ENCODE data around the gene IQCC.

DNA sequence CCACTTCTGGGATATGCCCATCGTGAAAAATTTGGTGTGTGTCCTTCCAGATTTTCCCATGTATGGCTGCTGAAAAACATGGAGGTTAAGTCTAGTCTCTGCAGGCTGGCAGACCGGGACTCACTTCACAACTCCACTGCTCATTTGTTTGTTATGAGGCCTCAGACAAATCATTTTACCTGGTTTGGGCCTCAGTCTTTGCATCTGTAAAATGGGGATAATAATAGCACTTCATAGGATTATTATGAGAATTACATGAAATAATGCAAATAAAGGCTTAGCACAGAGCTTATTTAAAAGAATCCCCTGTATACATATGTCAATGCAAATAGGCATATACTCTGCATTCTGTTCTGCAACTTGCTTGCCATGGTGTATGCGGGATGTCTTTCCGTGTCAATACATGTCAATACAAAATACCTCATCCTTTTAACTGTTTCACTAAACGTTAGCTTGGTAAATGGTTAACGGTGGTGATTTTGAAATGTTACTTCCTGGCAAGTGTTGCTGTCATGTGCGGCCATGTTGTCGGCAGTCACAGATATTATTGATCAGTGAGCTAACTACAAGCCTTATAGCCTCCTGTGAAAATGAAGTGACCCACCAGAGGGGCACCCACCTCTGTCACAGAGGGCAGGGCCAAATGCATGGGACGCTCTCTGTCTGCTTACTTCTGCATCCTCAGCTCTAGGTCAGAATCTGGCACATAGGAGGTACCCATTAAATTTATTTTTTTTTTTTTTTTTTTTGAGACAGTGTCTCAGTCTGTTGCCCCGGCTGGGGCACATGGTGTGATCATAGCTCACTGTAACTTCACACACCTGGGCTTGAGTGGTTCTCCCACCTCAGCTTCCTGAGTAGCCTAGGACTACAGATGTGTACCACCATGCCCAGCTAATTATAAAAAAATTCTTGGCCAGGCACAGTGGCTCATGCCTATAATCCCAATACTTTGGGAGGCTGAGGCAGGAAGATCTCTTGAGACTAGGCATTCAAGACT lies 49.9 kb downstream of the IQCC start:
- TF ChIP-seq, protein P1, sequence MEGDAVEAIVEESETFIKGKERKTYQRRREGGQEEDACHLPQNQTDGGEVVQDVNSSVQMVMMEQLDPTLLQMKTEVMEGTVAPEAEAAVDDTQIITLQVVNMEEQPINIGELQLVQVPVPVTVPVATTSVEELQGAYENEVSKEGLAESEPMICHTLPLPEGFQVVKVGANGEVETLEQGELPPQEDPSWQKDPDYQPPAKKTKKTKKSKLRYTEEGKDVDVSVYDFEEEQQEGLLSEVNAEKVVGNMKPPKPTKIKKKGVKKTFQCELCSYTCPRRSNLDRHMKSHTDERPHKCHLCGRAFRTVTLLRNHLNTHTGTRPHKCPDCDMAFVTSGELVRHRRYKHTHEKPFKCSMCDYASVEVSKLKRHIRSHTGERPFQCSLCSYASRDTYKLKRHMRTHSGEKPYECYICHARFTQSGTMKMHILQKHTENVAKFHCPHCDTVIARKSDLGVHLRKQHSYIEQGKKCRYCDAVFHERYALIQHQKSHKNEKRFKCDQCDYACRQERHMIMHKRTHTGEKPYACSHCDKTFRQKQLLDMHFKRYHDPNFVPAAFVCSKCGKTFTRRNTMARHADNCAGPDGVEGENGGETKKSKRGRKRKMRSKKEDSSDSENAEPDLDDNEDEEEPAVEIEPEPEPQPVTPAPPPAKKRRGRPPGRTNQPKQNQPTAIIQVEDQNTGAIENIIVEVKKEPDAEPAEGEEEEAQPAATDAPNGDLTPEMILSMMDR (IDR thresholded peaks at IDR 0.05; ENCODE audit: poor library complexity, severe bottlenecking): no peak
- TF ChIP-seq SMC3 (conservative IDR thresholded peaks at IDR 0.05; ENCODE audit: poor library complexity) (no peak), POLR2AphosphoS5 (IDR thresholded peaks at IDR 0.05) (no peak)
- TF ChIP-seq, protein P2, sequence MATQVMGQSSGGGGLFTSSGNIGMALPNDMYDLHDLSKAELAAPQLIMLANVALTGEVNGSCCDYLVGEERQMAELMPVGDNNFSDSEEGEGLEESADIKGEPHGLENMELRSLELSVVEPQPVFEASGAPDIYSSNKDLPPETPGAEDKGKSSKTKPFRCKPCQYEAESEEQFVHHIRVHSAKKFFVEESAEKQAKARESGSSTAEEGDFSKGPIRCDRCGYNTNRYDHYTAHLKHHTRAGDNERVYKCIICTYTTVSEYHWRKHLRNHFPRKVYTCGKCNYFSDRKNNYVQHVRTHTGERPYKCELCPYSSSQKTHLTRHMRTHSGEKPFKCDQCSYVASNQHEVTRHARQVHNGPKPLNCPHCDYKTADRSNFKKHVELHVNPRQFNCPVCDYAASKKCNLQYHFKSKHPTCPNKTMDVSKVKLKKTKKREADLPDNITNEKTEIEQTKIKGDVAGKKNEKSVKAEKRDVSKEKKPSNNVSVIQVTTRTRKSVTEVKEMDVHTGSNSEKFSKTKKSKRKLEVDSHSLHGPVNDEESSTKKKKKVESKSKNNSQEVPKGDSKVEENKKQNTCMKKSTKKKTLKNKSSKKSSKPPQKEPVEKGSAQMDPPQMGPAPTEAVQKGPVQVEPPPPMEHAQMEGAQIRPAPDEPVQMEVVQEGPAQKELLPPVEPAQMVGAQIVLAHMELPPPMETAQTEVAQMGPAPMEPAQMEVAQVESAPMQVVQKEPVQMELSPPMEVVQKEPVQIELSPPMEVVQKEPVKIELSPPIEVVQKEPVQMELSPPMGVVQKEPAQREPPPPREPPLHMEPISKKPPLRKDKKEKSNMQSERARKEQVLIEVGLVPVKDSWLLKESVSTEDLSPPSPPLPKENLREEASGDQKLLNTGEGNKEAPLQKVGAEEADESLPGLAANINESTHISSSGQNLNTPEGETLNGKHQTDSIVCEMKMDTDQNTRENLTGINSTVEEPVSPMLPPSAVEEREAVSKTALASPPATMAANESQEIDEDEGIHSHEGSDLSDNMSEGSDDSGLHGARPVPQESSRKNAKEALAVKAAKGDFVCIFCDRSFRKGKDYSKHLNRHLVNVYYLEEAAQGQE (IDR thresholded peaks at IDR 0.05; ENCODE audit: borderline replicate concordance): no peak
